Fibroblast of the aortic adventitia (primary cell): ENCODE results near the gene DND1. TPM values are rescaled to one million over a fixed set of nuclear protein-coding genes. Genes with fewer than 3 reads are reported as not detected.
"Not testable (repeated sequence)": the region's sequence is repeated elsewhere in the genome, so short reads cannot be mapped to it uniquely, and the experiment has no call there.

ENCODE experiments used
- DNase-seq: peaks from one replicate; pipeline ENCODE4 v3.0.0-alpha.2; 2010; ENCODE audit warnings: low read depth
- H3K4me3 ChIP-seq: 2 replicates; pipeline ENCODE4 v1.5.1; 2011; ENCODE audit warnings: low read depth, mild to moderate bottlenecking, control low read depth, low read length, moderate library complexity
- total RNA-seq: library from RNA; depleted of rRNA; stranded (reverse); fragments of >200 nt; gene quantifications from 2 replicates; pipeline ENCODE4 v1.2.3, GENCODE V29; 2012; ENCODE audit warnings: low replicate concordance
- TF ChIP-seq, protein P1 (sequence below): IDR thresholded peaks from 2 replicates; pipeline ENCODE4 v1.5.1; 2011; ENCODE audit warnings: mild to moderate bottlenecking, low read length, control low read depth, inconsistent platforms; ENCODE audit not compliant: insufficient read depth

Gene DND1
- total RNA-seq, 1 donor = 0.18 TPM

DNA sequence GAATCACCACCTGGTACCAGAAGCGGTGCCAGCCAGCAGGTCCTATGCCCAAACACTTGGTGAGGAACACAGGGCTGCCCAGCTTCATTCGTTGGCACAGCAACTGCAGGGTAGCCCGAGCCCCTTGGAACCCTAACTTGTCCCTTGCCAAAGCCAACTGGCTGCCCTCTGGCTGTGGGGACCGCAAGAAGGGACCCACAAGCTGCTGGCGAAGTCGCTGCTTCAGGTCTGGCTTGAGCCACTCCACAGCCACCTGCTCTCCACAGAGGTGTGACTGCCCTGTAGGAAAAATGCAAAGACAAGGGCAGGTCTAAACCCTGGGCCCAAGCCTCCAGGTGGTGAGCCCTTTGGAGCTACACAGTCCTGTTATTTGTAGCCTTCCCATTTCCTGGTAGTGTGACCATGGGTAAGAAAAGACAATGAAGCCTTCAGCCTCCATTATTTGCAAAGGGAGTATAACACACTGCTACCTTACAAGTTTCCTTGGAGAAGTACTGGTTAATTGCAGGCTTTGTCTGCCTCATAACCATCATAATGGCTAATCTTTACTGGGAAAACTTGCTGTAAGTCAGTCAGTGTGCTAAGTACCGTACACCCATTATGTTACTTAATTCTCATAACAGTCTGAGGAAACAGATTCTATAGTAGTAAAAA, 1.8 kb downstream of the DND1 start:
- TF ChIP-seq, protein P1, sequence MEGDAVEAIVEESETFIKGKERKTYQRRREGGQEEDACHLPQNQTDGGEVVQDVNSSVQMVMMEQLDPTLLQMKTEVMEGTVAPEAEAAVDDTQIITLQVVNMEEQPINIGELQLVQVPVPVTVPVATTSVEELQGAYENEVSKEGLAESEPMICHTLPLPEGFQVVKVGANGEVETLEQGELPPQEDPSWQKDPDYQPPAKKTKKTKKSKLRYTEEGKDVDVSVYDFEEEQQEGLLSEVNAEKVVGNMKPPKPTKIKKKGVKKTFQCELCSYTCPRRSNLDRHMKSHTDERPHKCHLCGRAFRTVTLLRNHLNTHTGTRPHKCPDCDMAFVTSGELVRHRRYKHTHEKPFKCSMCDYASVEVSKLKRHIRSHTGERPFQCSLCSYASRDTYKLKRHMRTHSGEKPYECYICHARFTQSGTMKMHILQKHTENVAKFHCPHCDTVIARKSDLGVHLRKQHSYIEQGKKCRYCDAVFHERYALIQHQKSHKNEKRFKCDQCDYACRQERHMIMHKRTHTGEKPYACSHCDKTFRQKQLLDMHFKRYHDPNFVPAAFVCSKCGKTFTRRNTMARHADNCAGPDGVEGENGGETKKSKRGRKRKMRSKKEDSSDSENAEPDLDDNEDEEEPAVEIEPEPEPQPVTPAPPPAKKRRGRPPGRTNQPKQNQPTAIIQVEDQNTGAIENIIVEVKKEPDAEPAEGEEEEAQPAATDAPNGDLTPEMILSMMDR = no peak
- H3K4me3 ChIP-seq = no peak overlapping the region
- DNase-seq = no peak

DNA sequence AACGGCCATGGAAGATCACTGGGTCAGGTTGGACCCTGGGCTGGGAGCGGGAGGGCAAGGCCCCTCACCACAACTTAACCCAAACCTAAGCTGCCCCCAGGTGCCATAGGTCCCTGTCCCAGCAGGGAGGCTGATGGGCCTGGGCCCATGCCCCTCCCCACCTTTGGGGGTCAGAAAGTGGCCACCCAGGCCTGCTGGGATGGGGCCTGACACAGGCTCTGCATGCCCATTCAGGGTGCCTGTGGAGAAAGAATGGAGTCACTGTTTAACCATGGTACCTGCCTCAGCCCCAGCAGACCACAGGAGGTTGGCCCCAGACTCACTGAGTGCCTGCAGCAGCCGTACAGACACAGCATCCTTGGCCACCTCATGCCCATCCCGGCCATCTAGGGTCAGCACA, 2.3 kb downstream of the DND1 start:
- not testable (repeated sequence) for DNase-seq, H3K4me3 ChIP-seq

DNA sequence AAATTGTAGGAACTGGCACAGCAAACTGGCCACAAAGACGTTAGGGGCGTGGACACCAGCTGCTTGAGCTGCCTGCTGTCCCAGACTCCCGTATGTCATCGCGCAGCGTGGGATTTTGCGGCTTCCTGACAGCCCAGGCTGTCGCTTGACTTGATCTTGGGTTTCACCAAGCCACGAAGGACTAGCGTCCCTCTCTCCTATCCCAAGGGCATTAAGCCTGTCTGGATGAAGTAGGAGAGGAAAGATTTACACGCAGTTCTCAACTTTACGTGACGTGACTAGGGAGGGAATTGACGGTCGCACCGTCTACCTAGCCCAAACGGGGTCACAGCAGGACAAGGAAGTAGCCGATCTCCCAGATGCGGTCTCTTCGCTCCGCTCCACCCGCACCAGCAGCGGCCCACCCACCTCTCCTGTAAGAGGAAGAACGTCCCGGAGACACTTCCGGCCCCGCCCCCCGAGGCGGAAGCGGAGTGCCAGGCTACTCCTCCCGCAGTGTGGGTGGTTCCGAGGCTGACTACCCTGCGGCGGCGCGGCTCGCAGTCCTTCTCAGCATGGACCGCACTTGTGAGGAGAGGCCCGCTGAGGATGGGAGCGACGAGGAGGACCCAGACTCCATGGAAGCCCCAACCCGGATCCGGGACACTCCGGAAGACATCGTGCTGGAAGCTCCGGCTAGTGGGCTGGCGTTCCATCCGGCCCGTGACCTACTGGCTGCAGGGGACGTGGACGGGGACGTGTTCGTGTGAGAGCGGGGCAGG, 8.8 kb downstream of the DND1 start, which contains the start of gene WDR55:
Gene WDR55, plus strand, starts transcription at position 546 of the 761 bp plus-strand sequence. Its CDS starts 9 bp downstream, at position 555.
- H3K4me3 ChIP-seq = peak within 1 kb of the TSS; percentile 99
- TF ChIP-seq, protein P1 = no peak
- DNase-seq = peak; percentile 87

DNA sequence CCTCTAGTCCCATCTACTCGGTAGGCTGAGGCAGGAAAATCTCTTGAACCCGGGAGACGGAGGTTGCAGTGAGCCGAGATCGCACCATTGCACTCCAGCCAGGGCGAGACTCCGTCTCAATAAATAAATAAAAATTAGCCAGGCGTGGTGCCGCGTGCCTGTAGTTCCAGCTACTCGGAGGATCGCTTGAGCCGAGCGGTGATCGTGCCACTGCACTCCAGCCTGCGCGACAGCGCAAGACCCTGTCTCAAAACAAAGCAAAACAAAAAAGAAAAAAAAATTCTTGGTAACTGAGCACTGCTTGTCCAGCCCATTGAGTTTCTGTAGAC, 9.4 kb downstream of the DND1 start:
- H3K4me3 ChIP-seq = peak overlapping the region; percentile 99
- TF ChIP-seq, protein P1 = no peak
- DNase-seq = no peak

DNA sequence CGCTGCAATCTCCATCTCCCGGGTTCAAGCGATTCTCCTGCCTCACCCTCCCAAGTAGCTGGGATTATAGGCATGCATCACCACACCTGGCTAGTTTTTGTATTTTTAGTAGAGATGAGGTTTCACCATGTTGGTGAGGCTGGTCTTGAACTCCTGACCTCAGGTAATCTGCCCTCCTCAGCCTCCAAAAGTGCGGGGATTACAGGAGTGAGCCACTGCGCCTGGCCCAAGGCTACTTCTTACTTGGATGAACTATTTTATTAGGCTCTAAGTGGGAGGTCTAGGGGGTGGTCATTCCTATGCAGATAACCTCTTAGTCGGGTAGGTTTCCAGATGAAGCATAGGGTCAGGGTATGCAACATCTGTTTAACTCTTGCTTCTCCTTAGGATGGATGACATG, 13.0 kb downstream of the DND1 start:
- DNase-seq, H3K4me3 ChIP-seq: not testable (repeated sequence)

DNA sequence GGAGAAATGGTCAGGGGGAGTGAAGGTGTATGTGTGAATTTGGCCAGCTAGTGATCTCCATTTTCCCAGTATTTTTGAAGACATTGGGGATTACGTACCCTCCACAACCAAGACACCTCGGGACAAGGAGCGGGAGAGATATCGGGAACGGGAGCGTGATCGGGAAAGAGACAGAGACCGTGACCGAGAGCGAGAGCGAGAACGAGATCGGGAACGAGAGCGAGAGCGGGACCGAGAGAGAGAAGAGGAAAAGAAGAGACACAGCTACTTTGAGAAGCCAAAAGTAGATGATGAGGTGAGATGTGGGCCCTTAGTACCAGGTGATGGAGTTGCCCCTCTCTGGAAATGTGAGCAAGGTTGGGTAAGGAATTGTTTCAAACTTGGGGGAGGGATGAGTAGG, 14.5 kb downstream of the DND1 start:
- DNase-seq = no peak
- TF ChIP-seq, protein P1 = no peak

DNA sequence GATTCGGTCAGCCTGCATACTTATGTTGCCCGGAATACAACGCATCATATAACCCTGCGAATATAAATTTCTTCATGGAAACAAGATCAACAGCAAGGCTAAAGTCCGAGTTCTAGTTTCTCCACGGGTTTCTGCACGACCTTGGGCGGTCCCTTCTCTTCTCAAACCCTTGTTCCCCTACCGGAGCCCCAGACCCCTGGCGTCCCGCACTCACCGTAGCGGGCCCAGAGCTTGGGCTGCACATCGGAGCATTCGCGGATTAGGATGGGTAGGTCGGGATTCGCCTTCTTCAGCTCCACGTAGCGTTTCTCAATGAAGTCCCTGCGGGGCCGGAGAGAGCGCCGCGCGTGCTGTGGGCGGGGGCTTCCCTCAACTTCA, 26.3 kb downstream of the DND1 start:
- peak overlapping the region; percentile 93 for H3K4me3 ChIP-seq
- TF ChIP-seq, protein P1 = no peak
- no peak for DNase-seq

More for the DNA sequence above, 14.5 kb downstream of the DND1 start:
- H3K4me3 ChIP-seq = no peak overlapping the region

DNA sequence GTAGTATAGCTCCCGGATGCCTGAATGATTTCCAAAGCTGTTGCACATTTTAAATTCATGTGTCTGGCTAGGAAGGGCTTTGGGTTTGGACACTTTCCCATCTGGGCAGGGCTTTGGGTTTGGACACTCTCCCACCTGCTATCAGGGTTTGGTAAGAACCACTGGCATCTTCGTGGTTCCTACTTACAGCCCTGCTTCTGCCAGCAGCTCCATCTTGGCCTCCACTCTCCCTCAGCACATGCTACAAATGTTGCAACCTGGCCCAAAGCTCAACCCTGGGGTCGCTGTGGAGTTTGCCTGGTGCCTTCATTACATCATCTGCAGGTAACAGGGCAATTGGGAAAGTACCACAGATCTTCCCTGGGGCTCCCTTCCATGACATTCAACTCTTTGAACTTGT, 30.7 kb downstream of the DND1 start:
- TF ChIP-seq, protein P1 = no peak
- no peak overlapping the region for H3K4me3 ChIP-seq
- DNase-seq = peak; percentile 95
